Neural progenitor cell (in vitro differentiated cells): Measurements from ENCODE around the gene LPIN2.

Experiments used
- CTCF ChIP-seq: fragments of 200-600 bp; sonication (generic); IDR thresholded peaks from 2 replicates; pipeline ENCODE4 v1.5.1; 2017; ENCODE audit warnings: antibody characterized with exemption, mild to moderate bottlenecking
- EZH2 ChIP-seq: fragments of 200-600 bp; sonication (generic); IDR thresholded peaks from 2 replicates; pipeline ENCODE4 v1.6.1; 2017; ENCODE audit warnings: antibody characterized with exemption, mild to moderate bottlenecking, moderate library complexity
- EZH2phosphoT487 ChIP-seq: fragments of 200-600 bp; sonication (generic); IDR thresholded peaks from 2 replicates; pipeline ENCODE4 v1.6.1; 2017; ENCODE audit warnings: antibody characterized with exemption

- no peak for TF ChIP-seq CTCF
- TF ChIP-seq EZH2phosphoT487: no peak
- no peak for TF ChIP-seq EZH2
These were observed 31.7 kb downstream of the LPIN2 start for GRCh38 chr18:2981212-2981728.
